Measurements from ENCODE around the gene ABL1. TPM values are rescaled to one million over a fixed set of nuclear protein-coding genes. Genes with fewer than 3 reads are reported as not detected.

Gene ABL1
- total RNA-seq, 1 donor from 2014 or later: 91.0 TPM

- Mint-ChIP-seq H3K27ac (ENCODE audit: unreplicated experiment) (no peak overlapping the region), H3K9me3 (no peaks in the 10 kb centered on the region), H3K4me1 (peaks cover 11% of the 10 kb centered on the region), H3K27me3 (ENCODE audit: low read depth) (peaks cover 8% of the 10 kb centered on the region), H3K36me3 (ENCODE audit: low read depth) (no peaks in the 10 kb centered on the region), H3K4me3 (no peak overlapping the region)
- no peak for TF ChIP-seq CTCF (conservative IDR thresholded peaks at IDR 0.05)
- no peak for DNase-seq (ENCODE audit: low read depth, low spot score)
Observed at GRCh38 chr9:130913599-130914416, 78.8 kb downstream of the ABL1 start.

GRCh38 chr9:130914417-130915095, 79.5 kb downstream of the ABL1 start:
- no peak for DNase-seq (ENCODE audit: low read depth, low spot score)
- Mint-ChIP-seq H3K9me3 (no peaks in the 10 kb centered on the region), H3K27me3 (ENCODE audit: low read depth) (peaks cover 13% of the 10 kb centered on the region), H3K36me3 (ENCODE audit: low read depth) (no peaks in the 10 kb centered on the region), H3K4me1 (peaks cover 11% of the 10 kb centered on the region), H3K4me3 (no peak overlapping the region), H3K27ac (ENCODE audit: unreplicated experiment) (no peak overlapping the region)
- no peak for TF ChIP-seq CTCF (conservative IDR thresholded peaks at IDR 0.05)

- no peak for DNase-seq (ENCODE audit: low read depth, low spot score)
- H3K27me3 Mint-ChIP-seq (ENCODE audit: low read depth): peaks cover 14% of the 10 kb centered on the region
Observed at GRCh38 chr9:130915096-130915447, 80.0 kb downstream of the ABL1 start.

GRCh38 chr9:130917168-130917960, 82.3 kb downstream of the ABL1 start:
- no peaks in the 10 kb centered on the region for H3K36me3 Mint-ChIP-seq (ENCODE audit: low read depth)
- DNase-seq (ENCODE audit: low read depth, low spot score): no peak
- no peak for TF ChIP-seq CTCF (conservative IDR thresholded peaks at IDR 0.05)
- H3K27ac Mint-ChIP-seq (ENCODE audit: unreplicated experiment): no peak overlapping the region
- no peaks in the 10 kb centered on the region for H3K9me3 Mint-ChIP-seq
- no peak overlapping the region for H3K4me3 Mint-ChIP-seq
- peaks cover 18% of the 10 kb centered on the region for H3K4me1 Mint-ChIP-seq
- peaks cover 18% of the 10 kb centered on the region for H3K27me3 Mint-ChIP-seq (ENCODE audit: low read depth)

More at GRCh38 chr9:130915096-130915447, 80.0 kb downstream of the ABL1 start:
- Mint-ChIP-seq H3K4me1 (peaks cover 11% of the 10 kb centered on the region), H3K36me3 (ENCODE audit: low read depth) (no peaks in the 10 kb centered on the region), H3K27ac (ENCODE audit: unreplicated experiment) (no peak overlapping the region), H3K4me3 (no peak overlapping the region), H3K9me3 (no peaks in the 10 kb centered on the region)
- no peak for TF ChIP-seq CTCF (conservative IDR thresholded peaks at IDR 0.05)

- Mint-ChIP-seq H3K9me3 (no peaks in the 10 kb centered on the region), H3K4me3 (no peak overlapping the region), H3K27me3 (ENCODE audit: low read depth) (peaks cover 27% of the 10 kb centered on the region), H3K36me3 (ENCODE audit: low read depth) (no peaks in the 10 kb centered on the region), H3K27ac (ENCODE audit: unreplicated experiment) (no peak overlapping the region), H3K4me1 (peaks cover 22% of the 10 kb centered on the region)
- no peak for DNase-seq (ENCODE audit: low read depth, low spot score)
- TF ChIP-seq CTCF (conservative IDR thresholded peaks at IDR 0.05): no peak
Observed at GRCh38 chr9:130918101-130918825, 83.2 kb downstream of the ABL1 start.
